MCF 10A (cell line): ENCODE data around the gene SLC35F4. TPM values are rescaled to one million over a fixed set of nuclear protein-coding genes. Genes with fewer than 3 reads are reported as not detected.
A peak's percentile ranks its signal among the peaks of the same experiment; 100 is the strongest.

Experiments
- BruUV-seq: library from RNA; stranded (reverse); fragments of 400-500 nt; replicated peaks from 2 replicates; lab custom pipeline; 2021; lab: Mats Ljungman, UMichigan
- CTCF ChIA-PET: fragments of 300-600 bp; sonication (Branson Sonifier 250); formaldehyde crosslinking; extraction: SDS; loops from one replicate; lab custom pipeline; 2021; ENCODE audit warnings: antibody characterized with exemption, inconsistent platforms; lab: Yijun Ruan, JAX
- POLR2A ChIA-PET: fragments of 300-600, 350-650 bp; sonication (Branson Sonifier 250); formaldehyde crosslinking; extraction: SDS; loops from one replicate; lab custom pipeline; 2020; ENCODE audit warnings: antibody characterized with exemption, inconsistent platforms; lab: Yijun Ruan, JAX
- DNase-seq: peaks from one replicate; pipeline ENCODE4 v3.0.0-alpha.2; 2018; ENCODE audit not compliant: unreplicated experiment
- H3K27ac Mint-ChIP-seq: one replicate; pipeline ENCODE4 v1.8.0; 2022; ENCODE audit warnings: mild to moderate bottlenecking, low read depth, mixed read lengths; ENCODE audit not compliant: unreplicated experiment
- H3K27me3 Mint-ChIP-seq: one replicate; pipeline ENCODE4 v1.8.0; 2022; ENCODE audit warnings: mixed read lengths; ENCODE audit not compliant: insufficient read depth, unreplicated experiment
- H3K36me3 Mint-ChIP-seq: one replicate; pipeline ENCODE4 v1.8.0; 2022; ENCODE audit warnings: mild to moderate bottlenecking, moderate library complexity, mixed read lengths; ENCODE audit not compliant: insufficient read depth, unreplicated experiment
- H3K4me1 Mint-ChIP-seq: one replicate; pipeline ENCODE4 v1.8.0; 2022; ENCODE audit warnings: mixed read lengths; ENCODE audit not compliant: insufficient read depth, unreplicated experiment
- H3K4me3 Mint-ChIP-seq: one replicate; pipeline ENCODE4 v1.8.0; 2022; ENCODE audit warnings: mild to moderate bottlenecking, moderate library complexity, mixed read lengths; ENCODE audit not compliant: unreplicated experiment
- H3K9me3 Mint-ChIP-seq: one replicate; pipeline ENCODE4 v1.8.0; 2022; ENCODE audit warnings: mixed read lengths; ENCODE audit not compliant: unreplicated experiment
- intact Hi-C: fragments of 100-400 bp; cut with micrococcal nuclease; formaldehyde crosslinking; loops from 2 replicates; pipeline ENCODE4 v1.14.1; 2022
- total RNA-seq: library from RNA; stranded (reverse); gene quantifications from 2 replicates; pipeline ENCODE4 v1.2.3, GENCODE V29; 2022
- TF ChIP-seq, protein P1 (sequence below): fragments of 200-600 bp; IDR thresholded peaks from one replicate; pipeline ENCODE4 v1.8.0; 2022; ENCODE audit warnings: antibody characterized with exemption, mild to moderate bottlenecking; ENCODE audit not compliant: unreplicated experiment

Gene SLC35F4
- total RNA-seq, 1 experiment from 2014 or later = not detected

DNA sequence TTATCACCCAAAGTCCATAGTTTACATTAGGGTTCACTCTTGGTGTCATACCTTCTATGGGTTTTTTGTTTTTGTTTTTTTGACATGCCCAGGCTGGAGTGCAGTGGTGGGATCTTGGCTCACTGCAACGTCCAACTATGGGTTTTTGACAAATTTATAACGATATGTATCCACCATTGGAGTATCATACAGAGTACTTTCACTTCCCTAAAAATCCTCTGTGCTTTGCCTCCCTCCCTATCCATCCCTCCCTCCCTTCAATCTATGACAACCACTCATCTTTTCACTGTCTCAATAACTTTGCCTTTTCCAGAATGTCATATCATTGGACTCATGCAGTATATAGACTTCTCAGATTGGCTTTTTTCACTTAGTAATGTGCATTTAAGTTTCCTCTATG is 233.2 kb downstream of the SLC35F4 start:
- BruUV-seq = no TSS peak
- DNase-seq = no peak
- H3K36me3 Mint-ChIP-seq = no peaks in the 10 kb centered on the region
- H3K9me3 Mint-ChIP-seq = no peaks in the 10 kb centered on the region
- intact Hi-C loops = no loop called here
- no peak overlapping the region for H3K27ac Mint-ChIP-seq
- ChIA-PET CTCF (no interaction called here), POLR2A (interaction anchor here (0.6 kb wide), 1 partner anchor 56 kb away, joined by 3 read pairs; no protein-coding TSS in a partner anchor)
- peaks cover 34% of the 10 kb centered on the region for H3K27me3 Mint-ChIP-seq
- no peaks in the 10 kb centered on the region for H3K4me1 Mint-ChIP-seq
- no peak overlapping the region for H3K4me3 Mint-ChIP-seq
- TF ChIP-seq, protein P1, sequence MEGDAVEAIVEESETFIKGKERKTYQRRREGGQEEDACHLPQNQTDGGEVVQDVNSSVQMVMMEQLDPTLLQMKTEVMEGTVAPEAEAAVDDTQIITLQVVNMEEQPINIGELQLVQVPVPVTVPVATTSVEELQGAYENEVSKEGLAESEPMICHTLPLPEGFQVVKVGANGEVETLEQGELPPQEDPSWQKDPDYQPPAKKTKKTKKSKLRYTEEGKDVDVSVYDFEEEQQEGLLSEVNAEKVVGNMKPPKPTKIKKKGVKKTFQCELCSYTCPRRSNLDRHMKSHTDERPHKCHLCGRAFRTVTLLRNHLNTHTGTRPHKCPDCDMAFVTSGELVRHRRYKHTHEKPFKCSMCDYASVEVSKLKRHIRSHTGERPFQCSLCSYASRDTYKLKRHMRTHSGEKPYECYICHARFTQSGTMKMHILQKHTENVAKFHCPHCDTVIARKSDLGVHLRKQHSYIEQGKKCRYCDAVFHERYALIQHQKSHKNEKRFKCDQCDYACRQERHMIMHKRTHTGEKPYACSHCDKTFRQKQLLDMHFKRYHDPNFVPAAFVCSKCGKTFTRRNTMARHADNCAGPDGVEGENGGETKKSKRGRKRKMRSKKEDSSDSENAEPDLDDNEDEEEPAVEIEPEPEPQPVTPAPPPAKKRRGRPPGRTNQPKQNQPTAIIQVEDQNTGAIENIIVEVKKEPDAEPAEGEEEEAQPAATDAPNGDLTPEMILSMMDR = no peak

GRCh38 chr14:57617510-57617909 is 248.4 kb downstream of the SLC35F4 start:
- H3K36me3 Mint-ChIP-seq = no peaks in the 10 kb centered on the region
- H3K4me3 Mint-ChIP-seq = no peak overlapping the region
- H3K27me3 Mint-ChIP-seq = peaks cover 59% of the 10 kb centered on the region
- TF ChIP-seq, protein P1 = no peak
- CTCF ChIA-PET = interaction anchor here (0.7 kb wide), 1 partner anchor 452 kb away, joined by 3 read pairs; no protein-coding TSS in a partner anchor
- POLR2A ChIA-PET = no interaction called here
- H3K9me3 Mint-ChIP-seq = no peaks in the 10 kb centered on the region
- intact Hi-C loops = no loop called here
- DNase-seq = no peak
- H3K27ac Mint-ChIP-seq = no peak overlapping the region
- no peaks in the 10 kb centered on the region for H3K4me1 Mint-ChIP-seq
- BruUV-seq = no TSS peak

DNA sequence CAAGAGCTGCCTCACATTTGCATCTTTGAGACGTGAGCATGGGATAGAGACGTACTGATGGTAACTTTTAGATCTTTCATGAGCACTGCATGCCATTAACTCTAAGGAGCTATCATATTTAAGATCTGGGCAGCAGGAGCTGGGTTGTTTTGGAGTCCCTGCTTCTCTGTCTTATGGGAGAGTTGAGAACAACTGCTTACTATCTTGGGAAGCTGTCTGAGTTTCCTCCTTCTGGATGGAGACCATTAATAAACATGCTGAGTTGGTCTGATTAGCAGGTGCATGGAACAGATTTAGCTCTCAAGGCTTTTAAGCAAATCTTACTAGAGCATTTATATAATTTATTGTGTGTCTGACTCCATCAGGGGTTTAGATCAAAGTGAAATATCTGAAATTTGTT is 252.9 kb downstream of the SLC35F4 start:
- Mint-ChIP-seq H3K4me1 (peaks cover 7% of the 10 kb centered on the region), H3K27me3 (peaks cover 84% of the 10 kb centered on the region), H3K9me3 (no peaks in the 10 kb centered on the region), H3K27ac (no peak overlapping the region), H3K36me3 (no peaks in the 10 kb centered on the region), H3K4me3 (no peak overlapping the region)
- TF ChIP-seq, protein P1 = no peak
- no TSS peak for BruUV-seq
- intact Hi-C loops = no loop called here
- CTCF ChIA-PET = no interaction called here
- POLR2A ChIA-PET = interaction anchor here (0.6 kb wide), 1 partner anchor 105 kb away, joined by 3 read pairs; no protein-coding TSS in a partner anchor
- no peak for DNase-seq

GRCh38 chr14:57611555-57612075 is 254.3 kb downstream of the SLC35F4 start:
- no peak for DNase-seq
- TF ChIP-seq, protein P1 = no peak
- intact Hi-C loops = no loop called here
- Mint-ChIP-seq H3K27ac (no peak overlapping the region), H3K4me3 (peak overlapping the region; percentile 24), H3K9me3 (no peaks in the 10 kb centered on the region), H3K27me3 (peaks cover 88% of the 10 kb centered on the region), H3K4me1 (peaks cover 7% of the 10 kb centered on the region), H3K36me3 (no peaks in the 10 kb centered on the region)
- ChIA-PET CTCF (interaction anchor here (1.0 kb wide), 1 partner anchor 8 kb away, joined by 3 read pairs; no protein-coding TSS in a partner anchor), POLR2A (interaction anchor here (0.6 kb wide), 1 partner anchor 9 kb away, joined by 3 read pairs; no protein-coding TSS in a partner anchor)
- BruUV-seq = no TSS peak
